Stimulated activated CD4-positive, alpha-beta T cell treated with anti-CD3 and anti-CD28 coated beads, TNF-alpha, amount 100 ng/mL, for 1 hour (primary cell): ENCODE results near the gene PDZRN3.
"Not testable (repeated sequence)": the region's sequence is repeated elsewhere in the genome, so short reads cannot be mapped to it uniquely, and the experiment has no call there.

Source experiments
- DNase-seq, 3 donors: peaks; one replicate each; pipeline ENCODE4 v3.0.0-alpha.2; 2020; ENCODE audit warnings: low read depth in 3 of 3, low spot score in 1 of 3

PDZRN3 gene

GRCh38 chr3:73467211-73467610 lies 157.5 kb downstream of the PDZRN3 start:
- no peak for DNase-seq

GRCh38 chr3:73465926-73466325 lies 158.8 kb downstream of the PDZRN3 start:
- no peak for DNase-seq

- DNase-seq, result not testable (repeated sequence)
Observed at GRCh38 chr3:73464126-73464525, 160.6 kb downstream of the PDZRN3 start.

- no peak for DNase-seq
Observed at GRCh38 chr3:73461547-73461946, 163.2 kb downstream of the PDZRN3 start.

- DNase-seq, result no peak
Observed at GRCh38 chr3:73459711-73460110, 165.0 kb downstream of the PDZRN3 start.

GRCh38 chr3:73453666-73454065 lies 171.1 kb downstream of the PDZRN3 start:
- no peak for DNase-seq

GRCh38 chr3:73452729-73453128 lies 172.0 kb downstream of the PDZRN3 start:
- DNase-seq, result no peak

- DNase-seq, result no peak
Observed at GRCh38 chr3:73451301-73451944, 173.3 kb downstream of the PDZRN3 start.

- no peak for DNase-seq
Observed at GRCh38 chr3:73449774-73450173, 175.0 kb downstream of the PDZRN3 start.

- DNase-seq, result no peak
Observed at GRCh38 chr3:73448761-73449301, 175.9 kb downstream of the PDZRN3 start.

- DNase-seq, result no peak
Observed at GRCh38 chr3:73448041-73448440, 176.7 kb downstream of the PDZRN3 start.

- no peak for DNase-seq
Observed at GRCh38 chr3:73447111-73447510, 177.6 kb downstream of the PDZRN3 start.

- no peak for DNase-seq
Observed at GRCh38 chr3:73446467-73447110, 178.2 kb downstream of the PDZRN3 start.

GRCh38 chr3:73442886-73443285 lies 181.9 kb downstream of the PDZRN3 start:
- no peak for DNase-seq

- DNase-seq, result no peak
Observed at GRCh38 chr3:73442152-73442551, 182.6 kb downstream of the PDZRN3 start.

- DNase-seq, result no peak
Observed at GRCh38 chr3:73437828-73438227, 186.9 kb downstream of the PDZRN3 start.

GRCh38 chr3:73435055-73435454 lies 189.7 kb downstream of the PDZRN3 start:
- no peak for DNase-seq

GRCh38 chr3:73433687-73434086 lies 191.1 kb downstream of the PDZRN3 start:
- DNase-seq, result no peak

GRCh38 chr3:73433079-73433478 lies 191.7 kb downstream of the PDZRN3 start:
- no peak for DNase-seq

GRCh38 chr3:73432706-73433032 lies 192.1 kb downstream of the PDZRN3 start:
- DNase-seq, result no peak

- DNase-seq, result no peak
Observed at GRCh38 chr3:73432023-73432705, 192.6 kb downstream of the PDZRN3 start.

GRCh38 chr3:73431183-73431900 lies 193.4 kb downstream of the PDZRN3 start:
- no peak for DNase-seq
